Pancreas (tissue), 10 donors: ENCODE results near the gene KLHL10. TPM values are rescaled to one million over a fixed set of nuclear protein-coding genes. Genes with fewer than 3 reads are reported as not detected.
"Not testable (repeated sequence)": the region's sequence is repeated elsewhere in the genome, so short reads cannot be mapped to it uniquely, and the experiment has no call there.

Source experiments
- ATAC-seq, 4 donors: fragments of 200-7000 bp; cut with Tn5 transposase; one replicate each; pipeline versions ENCODE4 v1.8.0 to v1.9.1; 2020; ENCODE audit warnings: mild to moderate bottlenecking in 4 of 4, moderate library complexity in 4 of 4
- DNase-seq, 6 donors: peaks; one replicate each; pipeline ENCODE4 v3.0.0-alpha.2; 2020
- FAIRE-seq: peaks from 2 replicates; lab custom pipeline; 2012; peaks lifted over from hg19 to GRCh38; lab: Jason Lieb, UNC
- H3K27ac ChIP-seq, 4 donors: fragments of 200-600 bp; sonication (generic); 1 replicate in 3 of 4; 2 replicates in 1 of 4; pipeline versions ENCODE4 v1.5.0 to v1.8.0; 2020
- H3K27me3 ChIP-seq, 4 donors: fragments of 200-600 bp; one replicate each; pipeline ENCODE4 v1.8.0; 2021
- H3K36me3 ChIP-seq, 3 donors: fragments of 200-600 bp; sonication (generic) in 1 of 3; one replicate each; pipeline versions ENCODE4 v1.5.0 to v1.8.0; 2020 to 2021
- H3K4me1 ChIP-seq, 3 donors: fragments of 200-600 bp; one replicate each; pipeline ENCODE4 v1.8.0; 2021
- H3K4me3 ChIP-seq, 4 donors: fragments of 200-600 bp; sonication (generic) in 2 of 4; one replicate each; pipeline versions ENCODE4 v1.5.0 to v1.8.0; 2020 to 2021
- H3K9me3 ChIP-seq, 4 donors: fragments of 200-600 bp; one replicate each; pipeline ENCODE4 v1.8.0; 2021
- WGBS, 2 donors: extraction: QIAGEN DNeasy Blood & Tissue Kit; methylation state at CpG; one replicate each; pipeline ENCODE4 v1.1.7; 2013; 5-methylcytosine and 5-hydroxymethylcytosine counted together
- intact Hi-C, 3 donors: fragments of 100-400 bp; cut with DNase I; formaldehyde crosslinking; loops; one replicate each; pipeline versions ENCODE4 v1.11.1 to v1.14.2; 2022
- polyA plus RNA-seq, 2 donors: library from polyadenylated mRNA; stranded (reverse); fragments of 200-250 nt; gene quantifications; one replicate each; pipeline ENCODE4 v1.2.3, GENCODE V29; 2013
- total RNA-seq, 6 donors: library from RNA; stranded (reverse); fragmentation: NEBNext Ultra II Directional in 4 of 6; extraction: Animal tissue kit (Norgen Biotek cat#: 25700) in 4 of 6; gene quantifications; one replicate each; pipeline versions ENCODE4 v1.2.1 to v1.2.4, GENCODE V29; 2021 to 2023
- TF ChIP-seq, protein P1 (sequence below), 4 donors: fragments of 200-600 bp; sonication (generic) in 3 of 4; IDR thresholded peaks; one replicate each; pipeline versions ENCODE4 v1.5.0 to v1.8.0; 2021; ENCODE audit warnings: antibody characterized with exemption in 4 of 4
- donor health status: healthy with polysubstance abuse.
- donor health status: DM: no; HTN: no; CAD: no; lungs with moderate emphysema.
- donor health status: DM: no; HTN: no; CAD: no.
- donor health status: control.
- donor health status: control.
- donor health status: Bipolar disorder and iron deficiency.
- donor health status: DM: yes; HTN: yes; CAD: no.
- donor health status: DM: no; HTN: no; CAD: no.
- donor health status: DM: no; HTN: no; CAD: no.
- donor health status: DM: yes; HTN: yes; CAD: no.

Gene KLHL10
- total and polyA plus RNA-seq, 8 donors, result 0.02 TPM; not detected in 7

GRCh38 chr17:41823580-41823979, 14.0 kb upstream of the KLHL10 start:
- FAIRE-seq (no peak), DNase-seq (peak in 1 of 6 donors; percentile 13), ATAC-seq (no peak)
- Histone ChIP-seq H3K27me3 (no peaks in the 10 kb centered on the region), H3K4me3 (no peak overlapping the region), H3K36me3 (peaks cover 0 to 30% (median 0%) of the 10 kb centered on the region in 3 donors), H3K9me3 (no peaks in the 10 kb centered on the region), H3K4me1 (no peaks in the 10 kb centered on the region), H3K27ac (no peak overlapping the region)
- intact Hi-C loops, result no loop called here
- TF ChIP-seq, protein P1, sequence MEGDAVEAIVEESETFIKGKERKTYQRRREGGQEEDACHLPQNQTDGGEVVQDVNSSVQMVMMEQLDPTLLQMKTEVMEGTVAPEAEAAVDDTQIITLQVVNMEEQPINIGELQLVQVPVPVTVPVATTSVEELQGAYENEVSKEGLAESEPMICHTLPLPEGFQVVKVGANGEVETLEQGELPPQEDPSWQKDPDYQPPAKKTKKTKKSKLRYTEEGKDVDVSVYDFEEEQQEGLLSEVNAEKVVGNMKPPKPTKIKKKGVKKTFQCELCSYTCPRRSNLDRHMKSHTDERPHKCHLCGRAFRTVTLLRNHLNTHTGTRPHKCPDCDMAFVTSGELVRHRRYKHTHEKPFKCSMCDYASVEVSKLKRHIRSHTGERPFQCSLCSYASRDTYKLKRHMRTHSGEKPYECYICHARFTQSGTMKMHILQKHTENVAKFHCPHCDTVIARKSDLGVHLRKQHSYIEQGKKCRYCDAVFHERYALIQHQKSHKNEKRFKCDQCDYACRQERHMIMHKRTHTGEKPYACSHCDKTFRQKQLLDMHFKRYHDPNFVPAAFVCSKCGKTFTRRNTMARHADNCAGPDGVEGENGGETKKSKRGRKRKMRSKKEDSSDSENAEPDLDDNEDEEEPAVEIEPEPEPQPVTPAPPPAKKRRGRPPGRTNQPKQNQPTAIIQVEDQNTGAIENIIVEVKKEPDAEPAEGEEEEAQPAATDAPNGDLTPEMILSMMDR (IDR thresholded peaks at IDR 0.05), result no peak
- 88 to 89% methylated on average over 7 of the region's 7 CpGs for WGBS, 2 donors

DNA sequence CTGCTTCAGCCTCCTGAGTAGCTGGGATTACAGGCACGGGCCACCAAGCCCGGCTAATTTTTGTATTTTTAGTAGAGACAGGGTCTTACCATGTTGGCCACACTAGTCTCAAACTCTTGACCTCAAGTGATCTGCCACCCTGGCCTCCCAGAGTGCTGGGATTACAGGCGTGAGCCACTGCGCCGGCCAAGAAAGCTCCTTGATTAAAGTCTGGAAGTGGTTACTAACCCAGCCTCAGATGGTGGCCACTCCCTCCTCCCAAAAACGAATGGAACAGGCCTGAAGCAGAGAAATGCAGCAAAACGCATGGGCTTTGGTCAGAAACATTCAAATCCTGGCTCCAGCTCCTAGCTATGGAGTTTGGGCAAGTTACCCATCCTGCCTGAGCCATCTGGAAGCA, 13.5 kb upstream of the KLHL10 start:
- no peaks in the 10 kb centered on the region for H3K9me3 ChIP-seq
- no peak for FAIRE-seq
- ATAC-seq, result no peak
- H3K27me3 ChIP-seq, result no peaks in the 10 kb centered on the region
- intact Hi-C loops, result no loop called here
- H3K27ac ChIP-seq, result no peak overlapping the region
- peaks cover 0 to 35% (median 0%) of the 10 kb centered on the region in 3 donors for H3K36me3 ChIP-seq
- peak in 1 of 6 donors; percentile 7 for DNase-seq
- WGBS, 2 donors, result 65% methylated on average over 7 of the region's 7 CpGs
- TF ChIP-seq, protein P1 (IDR thresholded peaks at IDR 0.05), result no peak
- no peak overlapping the region for H3K4me3 ChIP-seq
- H3K4me1 ChIP-seq, result no peaks in the 10 kb centered on the region

- H3K4me3 ChIP-seq, result no peak overlapping the region
- no peak overlapping the region for H3K27ac ChIP-seq
- peaks cover 0 to 45% (median 6%) of the 10 kb centered on the region in 3 donors for H3K36me3 ChIP-seq
- no peaks in the 10 kb centered on the region for H3K4me1 ChIP-seq
- DNase-seq (peak in 2 of 6 donors; percentile 34 to 47), ATAC-seq (no peak), FAIRE-seq (no peak)
- no peaks in the 10 kb centered on the region for H3K27me3 ChIP-seq
- WGBS, 2 donors, result 89 to 94% methylated on average over 19 of the region's 19 CpGs
- H3K9me3 ChIP-seq, result no peaks in the 10 kb centered on the region
- TF ChIP-seq, protein P1 (IDR thresholded peaks at IDR 0.05), result no peak
- intact Hi-C loops, result no loop called here
Observed at GRCh38 chr17:41825175-41825845, 12.3 kb upstream of the KLHL10 start.

- FAIRE-seq, H3K27ac ChIP-seq, intact Hi-C loops, ATAC-seq, H3K9me3 ChIP-seq, H3K4me3 ChIP-seq, H3K4me1 ChIP-seq, H3K27me3 ChIP-seq: not testable (repeated sequence)
- WGBS, 2 donors, result 81 to 82% methylated on average over 10 of the region's 10 CpGs
- peaks cover 0 to 52% (median 6%) of the 10 kb centered on the region in 3 donors for H3K36me3 ChIP-seq
- peak in 2 of 6 donors; percentile 12 to 18 for DNase-seq
Observed at GRCh38 chr17:41829961-41830360, 7.7 kb upstream of the KLHL10 start.

DNA sequence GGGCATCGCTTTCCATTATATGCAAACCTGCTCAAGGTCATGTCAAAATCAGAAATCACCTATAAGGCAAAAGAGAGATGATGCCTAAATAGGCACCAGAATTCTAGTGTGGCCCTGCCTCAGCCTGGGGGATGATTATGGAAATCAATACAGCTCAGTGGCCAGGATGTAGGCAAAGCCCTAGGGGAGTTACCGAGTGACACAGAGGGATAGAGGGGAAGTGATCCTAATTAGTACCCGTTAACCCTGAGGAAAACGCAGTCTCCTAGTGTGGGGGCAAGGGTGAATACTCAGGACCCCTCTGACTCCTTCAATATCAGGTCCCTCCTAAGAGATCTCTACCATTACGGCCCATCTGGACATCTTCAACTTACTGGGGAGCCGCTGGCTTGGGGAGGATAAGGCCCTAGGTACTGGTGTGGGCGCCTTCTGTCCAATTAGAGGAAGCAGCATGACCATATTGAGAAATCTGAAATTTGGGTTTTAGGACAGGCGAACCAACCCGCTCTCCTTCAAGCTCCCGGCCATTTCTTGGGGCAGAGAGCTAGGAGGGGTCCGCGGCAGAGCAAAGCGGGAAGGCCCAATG, 2.3 kb upstream of the KLHL10 start:
- no peaks in the 10 kb centered on the region for H3K27me3 ChIP-seq
- peak overlapping the region; percentile 56 to 93 (median 84) for H3K4me3 ChIP-seq
- FAIRE-seq, result no peak
- peak; percentile 17 to 51 (median 49) for ATAC-seq
- peaks cover 0 to 12% (median 0%) of the 10 kb centered on the region in 3 donors for H3K36me3 ChIP-seq
- peaks cover 0 to 5% (median 5%) of the 10 kb centered on the region in 3 donors for H3K4me1 ChIP-seq
- no peak for DNase-seq
- no peaks in the 10 kb centered on the region for H3K9me3 ChIP-seq
- WGBS, 2 donors, result 10 to 11% methylated on average over 13 of the region's 13 CpGs
- intact Hi-C loops, result no loop called here
- TF ChIP-seq, protein P1 (IDR thresholded peaks at IDR 0.05), result no peak
- peak overlapping the region in 2 of 4 donors; percentile 4 to 44 for H3K27ac ChIP-seq
